ENCODE results near the gene GLI3.

GRCh38 chr7:42202601-42203000 lies 34.4 kb downstream of the GLI3 start:
- TF ChIP-seq, protein P1, sequence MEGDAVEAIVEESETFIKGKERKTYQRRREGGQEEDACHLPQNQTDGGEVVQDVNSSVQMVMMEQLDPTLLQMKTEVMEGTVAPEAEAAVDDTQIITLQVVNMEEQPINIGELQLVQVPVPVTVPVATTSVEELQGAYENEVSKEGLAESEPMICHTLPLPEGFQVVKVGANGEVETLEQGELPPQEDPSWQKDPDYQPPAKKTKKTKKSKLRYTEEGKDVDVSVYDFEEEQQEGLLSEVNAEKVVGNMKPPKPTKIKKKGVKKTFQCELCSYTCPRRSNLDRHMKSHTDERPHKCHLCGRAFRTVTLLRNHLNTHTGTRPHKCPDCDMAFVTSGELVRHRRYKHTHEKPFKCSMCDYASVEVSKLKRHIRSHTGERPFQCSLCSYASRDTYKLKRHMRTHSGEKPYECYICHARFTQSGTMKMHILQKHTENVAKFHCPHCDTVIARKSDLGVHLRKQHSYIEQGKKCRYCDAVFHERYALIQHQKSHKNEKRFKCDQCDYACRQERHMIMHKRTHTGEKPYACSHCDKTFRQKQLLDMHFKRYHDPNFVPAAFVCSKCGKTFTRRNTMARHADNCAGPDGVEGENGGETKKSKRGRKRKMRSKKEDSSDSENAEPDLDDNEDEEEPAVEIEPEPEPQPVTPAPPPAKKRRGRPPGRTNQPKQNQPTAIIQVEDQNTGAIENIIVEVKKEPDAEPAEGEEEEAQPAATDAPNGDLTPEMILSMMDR (conservative IDR thresholded peaks at IDR 0.05; ENCODE audit: low read depth, low read length), result no peak
- TF ChIP-seq POLR2A (IDR thresholded peaks at IDR 0.05; ENCODE audit: low read depth, low read length) (no peak), FOS (IDR thresholded peaks at IDR 0.05; ENCODE audit: low read depth, low read length) (no peak), ELK1 (IDR thresholded peaks at IDR 0.05; ENCODE audit: borderline replicate concordance, low read depth, low read length) (no peak), SMC3 (IDR thresholded peaks at IDR 0.05; ENCODE audit: low read depth, low read length) (no peak), RAD21 (IDR thresholded peaks at IDR 0.05; ENCODE audit: low read length) (no peak), MXI1 (IDR thresholded peaks at IDR 0.05; ENCODE audit: borderline replicate concordance, low read depth, low read length) (no peak), CEBPB (IDR thresholded peaks at IDR 0.05; ENCODE audit: low read depth, low read length) (no peak), MAFK (IDR thresholded peaks at IDR 0.05; ENCODE audit: low read depth, low read length) (no peak), CHD1 (IDR thresholded peaks at IDR 0.05; ENCODE audit: low read depth, low read length) (no peak), RCOR1 (IDR thresholded peaks at IDR 0.05; ENCODE audit: insufficient replicate concordance, low read length) (no peak)

All from IMR-90 (cell line).